HG03045 (cell line): Measurements from ENCODE around the gene DENND2D.
"Not testable (repeated sequence)": the region's sequence is repeated elsewhere in the genome, so short reads cannot be mapped to it uniquely, and the experiment has no call there.

Source experiments
- ATAC-seq: cut with Tn5 transposase; IDR thresholded peaks from one replicate; pipeline ENCODE4 v1.9.1; 2021; ENCODE audit warnings: mild to moderate bottlenecking, moderate library complexity; ENCODE audit not compliant: unreplicated experiment

DENND2D gene

DNA sequence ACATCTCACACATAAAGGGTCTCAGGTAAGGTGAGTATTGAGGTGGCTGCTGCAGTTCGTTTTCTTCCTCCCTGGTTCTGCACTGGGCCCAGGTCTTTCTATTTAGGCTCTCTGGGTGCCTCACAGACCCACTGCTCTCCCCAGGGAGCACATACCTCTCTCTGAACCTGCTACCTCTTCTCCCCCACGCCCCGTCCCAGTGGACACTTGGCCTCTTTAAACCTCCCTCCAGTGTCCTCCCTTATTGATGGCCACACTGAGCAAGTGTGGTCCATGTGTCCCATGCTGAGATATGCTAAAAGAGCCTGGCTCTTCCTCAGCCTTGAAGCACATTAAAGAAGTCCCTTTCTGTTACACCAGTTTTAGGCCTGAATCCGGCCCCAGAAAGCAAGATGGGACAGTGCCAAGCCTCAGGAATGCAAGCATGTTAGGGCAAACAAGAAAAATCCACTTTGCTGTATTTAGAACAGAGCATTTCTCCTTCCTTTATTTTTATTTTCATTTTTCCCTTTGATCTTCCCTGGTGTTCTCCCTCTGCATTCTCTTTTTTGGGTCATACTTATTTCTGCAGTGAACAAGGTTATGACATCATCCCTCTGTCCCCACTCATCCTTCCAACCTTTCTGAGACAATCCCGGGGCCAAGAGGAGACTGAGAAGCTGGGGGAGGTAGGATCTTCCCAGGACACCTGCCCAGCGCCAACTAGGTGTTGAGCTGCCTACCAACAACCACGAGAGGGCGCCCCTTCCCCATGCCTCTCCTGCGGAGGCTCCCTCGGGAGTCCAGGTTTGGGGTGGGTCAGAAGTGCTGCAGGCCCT, 22.1 kb upstream of the DENND2D start:
- peak; percentile 38 for ATAC-seq

DNA sequence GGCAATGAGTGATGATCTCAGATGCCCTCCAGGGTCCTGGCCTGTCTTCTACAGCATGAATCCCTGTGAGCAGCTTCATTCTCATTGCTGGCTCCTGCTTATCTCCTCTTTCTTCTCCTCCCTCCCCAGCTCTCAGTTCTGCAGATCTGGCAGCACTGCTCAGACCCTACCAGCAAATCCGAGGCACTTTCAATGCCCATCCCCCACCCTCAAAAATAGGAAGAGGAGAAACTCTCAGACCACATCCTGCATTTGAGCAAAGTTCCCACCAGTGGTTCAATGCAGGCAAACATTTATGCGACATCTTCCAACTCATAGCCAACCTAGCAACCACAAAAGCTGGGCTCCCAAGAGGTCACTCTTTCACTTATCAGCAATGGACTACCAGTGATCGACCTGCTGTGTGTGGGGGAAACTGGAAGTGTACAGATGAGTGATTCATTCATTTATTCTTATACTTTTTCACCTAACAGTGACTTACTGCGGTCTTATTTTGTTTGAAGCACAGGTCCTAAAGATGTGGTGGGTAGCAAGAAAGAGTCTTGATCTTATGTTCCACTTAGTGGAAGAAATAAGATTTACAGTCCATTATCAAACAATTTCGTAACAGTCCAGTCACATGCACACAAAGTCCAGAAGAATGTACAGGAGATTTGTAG, 21.3 kb upstream of the DENND2D start:
- ATAC-seq: peak; percentile 61

DNA sequence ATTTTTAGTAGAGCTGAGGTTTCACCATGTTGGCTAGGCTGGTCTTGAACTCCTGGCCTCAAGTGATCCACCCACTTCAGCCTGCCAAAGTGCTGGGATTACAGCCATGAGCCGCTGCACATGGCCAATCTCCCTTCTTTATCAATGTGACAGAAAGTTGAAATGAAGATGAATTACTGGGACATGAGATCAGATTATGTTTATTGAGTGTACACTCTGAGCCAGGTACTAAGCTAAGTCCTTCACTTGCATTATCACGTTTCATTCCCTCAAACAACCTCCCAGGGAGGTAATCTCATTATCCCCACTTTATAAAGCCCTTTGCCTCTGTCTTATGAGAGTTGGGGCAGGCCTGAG, 20.8 kb upstream of the DENND2D start:
- ATAC-seq: no peak

DNA sequence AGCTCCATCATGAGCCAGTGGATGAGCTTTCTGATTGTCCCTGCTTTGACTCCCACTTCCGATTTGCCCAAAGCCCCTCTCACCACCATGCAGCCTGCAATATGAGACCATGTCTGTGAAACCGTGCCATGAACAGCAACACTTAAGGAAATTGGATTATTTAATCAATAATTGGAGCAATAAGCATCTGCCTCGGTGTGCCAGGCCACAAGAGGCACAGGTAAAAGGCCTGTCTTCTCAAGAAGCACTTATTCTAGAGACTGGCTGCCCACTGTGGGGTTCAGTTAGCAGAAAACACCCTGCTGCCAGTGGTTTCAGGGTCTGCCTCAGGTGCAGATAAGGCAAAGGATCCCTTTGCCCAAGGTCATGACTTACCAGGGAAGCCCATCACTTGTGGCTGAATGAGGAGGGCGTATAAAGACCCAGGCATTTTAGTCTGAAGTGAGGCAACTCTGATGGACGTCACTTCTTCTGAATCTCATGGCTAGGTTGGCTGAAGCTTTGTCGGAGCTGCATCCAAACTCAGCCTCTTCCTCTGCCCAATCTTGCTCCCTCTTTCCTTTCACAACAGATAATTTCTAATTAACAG, 19.9 kb upstream of the DENND2D start:
- ATAC-seq: no peak

DNA sequence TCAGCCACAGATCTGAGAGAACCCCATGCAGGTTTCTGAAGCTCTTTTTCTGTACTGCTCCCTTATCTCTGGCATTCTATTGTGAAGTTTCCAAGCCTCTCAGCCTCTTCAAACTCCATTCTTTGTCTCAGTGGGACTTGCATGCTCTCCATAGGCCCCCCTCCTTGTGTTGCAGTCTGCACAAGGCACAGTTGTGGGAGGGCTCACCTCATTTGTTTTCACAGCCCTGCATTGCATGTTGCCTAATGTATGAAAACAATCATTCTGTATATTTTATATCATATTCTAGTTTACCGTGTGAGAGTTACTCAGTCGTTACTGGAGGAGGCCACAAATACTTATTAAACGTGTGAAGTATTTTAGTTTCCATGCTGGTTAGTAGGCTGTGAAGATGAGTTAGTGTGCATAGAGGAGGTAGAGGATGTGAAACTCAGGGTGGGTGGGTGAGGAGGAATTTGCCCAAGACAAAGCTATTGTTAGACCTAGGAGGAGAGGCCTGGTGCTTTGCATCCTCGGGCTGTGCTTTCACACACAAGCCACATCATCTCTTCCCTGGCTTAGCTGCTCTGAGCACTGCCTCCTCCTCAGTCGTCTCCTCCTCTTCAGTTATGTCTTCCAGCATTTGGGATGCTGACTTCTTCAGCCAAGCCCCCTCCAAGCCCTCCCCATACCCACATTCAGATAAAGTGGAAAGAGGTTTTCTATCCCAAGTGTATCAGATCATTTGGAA, 19.3 kb upstream of the DENND2D start:
- peak; percentile 18 for ATAC-seq

DNA sequence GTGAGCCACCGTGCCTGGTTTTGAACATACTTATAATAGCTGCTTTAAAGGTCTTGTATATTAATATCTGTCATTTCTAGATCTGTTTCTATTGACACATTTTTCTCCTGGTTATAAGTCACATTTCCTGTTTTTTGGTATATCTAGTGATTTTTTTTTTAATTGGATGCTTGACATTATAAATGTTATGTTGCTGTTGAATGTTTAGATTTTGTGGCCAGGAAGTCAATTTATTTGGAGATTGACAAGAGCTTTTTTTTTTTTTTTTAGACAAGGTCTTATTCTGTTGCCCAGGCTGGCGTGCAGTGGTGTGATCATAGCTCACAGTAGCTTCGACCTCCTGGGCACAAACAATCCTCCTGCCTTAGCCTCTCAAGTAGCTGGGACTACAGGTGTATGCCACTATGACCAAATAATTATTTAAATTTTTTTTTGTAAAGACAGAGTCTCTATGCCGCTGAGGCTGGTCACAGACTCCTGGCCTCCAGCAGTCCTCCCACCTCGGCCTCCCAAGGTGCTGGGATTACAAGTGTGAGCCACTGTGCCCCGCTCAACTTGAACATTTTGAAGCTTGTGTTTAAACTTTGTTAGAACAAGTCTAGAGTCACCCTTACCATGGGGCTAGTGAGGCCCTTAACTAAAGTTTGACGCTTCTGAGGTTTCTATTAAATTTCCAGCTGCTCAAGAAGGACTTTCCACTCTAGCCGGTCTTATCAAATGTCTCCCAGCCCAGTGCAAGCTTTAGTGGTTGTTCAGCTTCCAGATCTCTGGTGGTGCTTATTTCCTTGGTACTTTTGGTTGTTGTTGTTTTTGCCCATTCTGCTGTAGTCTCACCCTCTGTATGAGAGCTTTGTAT, 18.5 kb upstream of the DENND2D start:
- ATAC-seq: no peak

DNA sequence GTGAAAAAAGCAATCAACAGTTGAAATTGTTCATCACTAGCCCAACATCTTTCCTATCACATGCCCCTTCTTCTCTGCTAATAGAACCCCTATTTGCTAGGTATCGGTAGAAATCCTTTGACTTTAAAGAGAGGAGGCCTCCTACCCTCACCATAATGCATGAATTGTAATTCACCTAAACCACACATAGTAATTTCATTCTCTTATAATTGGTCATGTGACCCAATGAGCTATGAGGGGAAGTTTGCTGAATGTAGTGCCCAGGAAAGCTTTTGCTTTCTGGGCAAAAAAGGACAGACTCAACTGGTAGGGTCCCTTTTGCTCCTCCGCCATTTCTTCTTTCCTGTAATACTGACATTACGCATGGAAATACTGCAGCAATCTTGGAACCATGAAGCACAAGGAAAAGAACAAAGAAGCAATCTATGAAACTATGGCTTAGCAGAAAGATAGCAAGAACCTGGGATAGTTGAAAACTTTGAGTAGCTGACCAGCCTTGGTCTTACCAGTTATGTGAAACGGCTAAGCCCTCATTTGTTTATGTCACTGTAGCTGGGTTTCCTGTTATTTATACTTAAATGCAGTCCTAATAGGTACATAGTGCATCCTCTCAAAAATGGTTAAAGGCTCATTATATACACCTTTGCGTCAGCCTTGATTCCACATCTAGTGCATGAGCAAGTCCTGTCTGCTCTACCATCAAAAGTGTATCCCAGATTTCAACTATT, 16.9 kb upstream of the DENND2D start:
- ATAC-seq: no peak

DNA sequence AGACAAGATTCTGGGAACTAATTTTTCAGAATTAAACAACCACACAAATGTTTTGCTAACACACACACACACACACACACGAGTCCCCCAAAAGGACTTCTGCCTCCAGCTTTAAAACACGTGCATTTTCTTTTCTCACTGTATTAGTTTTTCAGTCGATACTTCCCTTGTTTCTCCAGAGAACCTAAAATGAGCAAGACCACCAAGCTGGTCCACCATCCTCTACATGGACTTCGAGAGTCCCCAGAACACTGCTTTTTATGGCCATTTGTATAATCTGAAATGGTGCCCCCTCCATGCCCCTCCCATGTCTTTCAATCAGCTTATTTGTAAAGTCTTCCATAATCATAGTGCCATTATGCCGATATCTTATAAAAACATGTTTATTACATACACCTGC, 16.3 kb upstream of the DENND2D start:
- ATAC-seq: no peak

DNA sequence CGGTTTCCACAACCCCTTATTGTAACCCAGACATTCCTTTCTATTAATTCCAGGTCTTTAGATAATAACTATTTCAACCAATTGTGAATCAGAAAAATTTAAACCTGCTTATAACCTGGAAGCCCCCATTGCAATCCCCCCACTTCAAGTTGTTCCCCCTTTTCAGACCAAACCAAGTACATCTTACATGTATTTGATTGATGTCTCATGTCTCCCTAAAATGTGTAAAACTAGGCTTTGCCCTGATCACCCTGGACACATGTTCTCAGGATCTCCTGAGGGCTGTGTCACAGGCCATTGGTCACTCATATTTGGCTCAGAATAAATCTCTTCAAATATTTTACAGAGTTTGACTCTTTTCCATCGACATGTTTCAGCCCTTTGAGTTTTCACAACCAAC, 14.8 kb upstream of the DENND2D start:
- ATAC-seq: not testable (repeated sequence)

DNA sequence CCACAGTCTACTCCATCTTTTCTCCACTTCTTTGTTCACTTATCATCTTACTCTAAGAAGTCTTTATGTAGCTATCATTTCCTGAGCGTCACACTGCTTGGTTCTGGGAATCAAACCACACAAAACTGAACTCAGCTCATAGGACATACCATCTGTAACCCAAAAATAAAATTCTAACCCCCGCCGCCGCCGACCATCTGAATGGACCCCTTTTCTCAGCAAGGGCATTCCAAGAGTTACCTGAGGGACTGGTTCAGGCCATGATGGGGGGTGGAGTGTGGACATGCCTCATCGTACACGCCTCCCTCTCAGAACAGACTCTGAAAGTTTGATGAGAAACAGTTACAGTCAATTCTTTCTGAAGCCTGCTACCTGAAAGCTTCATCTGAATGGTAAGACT, 14.4 kb upstream of the DENND2D start:
- no peak for ATAC-seq

DNA sequence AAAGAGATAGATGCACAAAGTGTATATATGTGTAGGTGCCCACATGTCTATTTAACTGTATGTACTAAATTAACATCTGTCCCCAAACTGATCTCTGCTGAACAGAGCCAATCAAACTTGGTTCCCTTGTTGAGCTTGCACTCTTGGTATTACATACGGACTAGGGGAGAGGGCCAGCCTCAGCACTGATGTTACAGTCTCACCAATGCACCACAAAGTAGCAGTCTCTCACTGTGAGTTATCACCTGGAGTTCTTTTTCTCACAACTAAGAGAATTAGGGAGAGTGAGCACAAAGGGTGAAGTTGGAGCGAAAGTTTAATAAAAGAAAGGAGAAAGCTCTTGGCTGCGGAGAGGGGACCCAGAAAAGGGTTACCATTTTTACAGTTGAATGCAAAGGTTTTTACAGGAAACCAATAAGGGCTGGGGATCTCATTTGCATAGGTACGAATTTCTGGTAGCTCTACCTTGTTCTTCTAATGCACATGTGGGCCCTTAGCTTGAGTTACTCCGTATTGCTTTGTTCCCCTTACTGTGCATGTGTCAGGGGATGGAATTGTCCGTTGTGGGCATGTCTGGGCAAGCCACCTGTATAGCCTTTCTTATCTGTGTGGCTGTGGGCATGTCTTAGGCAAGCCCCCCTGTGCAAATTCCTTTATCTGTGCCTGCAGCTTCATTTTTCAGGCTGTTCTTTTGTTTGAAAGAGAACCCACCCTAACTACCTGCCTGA, 13.8 kb upstream of the DENND2D start:
- no peak for ATAC-seq

DNA sequence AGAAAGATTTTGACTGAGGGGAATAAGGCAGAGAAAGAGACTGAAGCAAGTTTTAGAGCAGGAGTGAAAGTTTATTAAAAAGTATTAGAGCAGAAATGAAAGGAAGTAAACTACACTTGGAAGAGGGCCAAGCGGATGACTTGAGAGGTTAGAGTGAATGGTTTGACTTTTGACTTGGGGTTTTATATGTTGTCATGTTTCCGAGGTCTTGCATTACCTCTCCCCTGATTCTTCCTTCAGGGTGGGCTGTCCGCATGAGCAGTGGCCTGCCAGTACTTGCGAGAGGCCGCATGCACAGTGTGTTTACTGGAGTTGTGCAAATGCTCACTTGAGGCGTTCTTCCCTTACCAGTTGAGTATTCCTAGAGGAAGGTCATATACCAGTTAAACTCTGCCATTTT, 13.0 kb upstream of the DENND2D start:
- no peak for ATAC-seq

DNA sequence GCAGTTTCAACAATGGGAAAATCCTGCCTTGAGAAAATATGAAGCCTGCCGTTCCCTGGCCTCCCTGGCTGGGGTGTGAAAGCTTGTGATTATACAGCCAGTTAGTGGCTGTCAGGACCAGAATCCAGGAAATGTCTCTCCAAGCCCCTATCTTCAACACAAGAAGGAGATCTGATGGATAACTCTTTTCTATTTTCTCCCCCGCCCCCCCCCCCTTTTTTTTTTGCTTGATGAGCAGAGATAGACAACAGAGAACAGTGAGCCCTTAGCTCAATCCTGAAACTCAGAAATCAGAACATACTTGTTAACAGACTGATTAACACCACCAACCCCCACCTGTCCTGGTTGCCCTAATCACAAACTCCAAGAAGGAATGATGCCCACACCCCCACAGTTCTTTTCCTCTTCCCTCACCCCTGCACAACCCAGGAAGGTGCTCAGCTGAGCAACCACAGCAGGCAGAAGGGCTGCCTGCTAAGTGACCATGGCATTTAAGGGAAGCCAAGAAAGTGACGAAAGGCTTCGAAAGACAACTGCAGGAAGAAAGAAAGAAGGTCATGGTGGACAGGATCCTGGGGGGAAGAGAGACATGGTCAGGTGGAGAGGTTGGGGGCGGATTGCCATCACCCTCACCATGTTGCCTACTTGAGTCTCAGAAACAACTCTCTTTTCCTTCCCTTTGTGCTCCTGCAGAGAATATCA, 12.3 kb upstream of the DENND2D start:
- no peak for ATAC-seq

DNA sequence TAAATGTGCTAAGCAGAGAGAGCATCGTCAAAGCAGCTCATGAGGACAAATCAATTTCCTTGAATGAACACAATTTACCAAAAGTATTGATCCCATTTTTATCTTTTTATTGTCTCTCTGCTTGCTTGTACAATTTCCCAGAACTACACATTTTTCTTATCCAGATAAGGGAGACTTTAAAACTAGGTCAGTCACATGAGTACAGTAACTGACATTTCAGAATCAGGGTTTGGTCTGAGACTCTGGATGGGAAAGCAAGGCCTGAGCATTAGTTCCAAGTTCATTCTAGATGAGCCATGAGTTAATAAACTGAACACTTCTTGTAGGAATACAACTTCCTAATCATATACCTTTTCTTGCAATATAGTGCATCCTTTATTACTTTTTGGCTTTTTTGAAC, 11.5 kb upstream of the DENND2D start:
- no peak for ATAC-seq

DNA sequence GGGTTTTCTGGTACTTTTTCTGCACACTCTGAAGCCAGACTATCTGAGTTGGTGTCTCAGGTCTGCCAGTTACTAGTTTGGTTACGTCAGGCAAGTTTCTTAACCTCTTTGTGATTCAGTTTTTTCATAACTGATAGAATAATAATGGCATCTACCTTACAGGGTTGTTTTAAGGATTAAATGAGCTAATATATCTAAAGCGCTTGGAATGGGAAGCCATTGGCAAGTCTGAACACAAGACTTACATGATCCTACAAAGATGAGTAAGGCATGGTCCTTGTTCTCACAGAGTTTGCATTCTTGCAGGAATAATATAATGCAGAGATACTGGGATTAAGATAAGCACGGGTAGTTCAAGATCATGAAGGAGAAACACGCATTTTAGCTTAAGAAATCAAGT, 9.2 kb upstream of the DENND2D start:
- no peak for ATAC-seq

DNA sequence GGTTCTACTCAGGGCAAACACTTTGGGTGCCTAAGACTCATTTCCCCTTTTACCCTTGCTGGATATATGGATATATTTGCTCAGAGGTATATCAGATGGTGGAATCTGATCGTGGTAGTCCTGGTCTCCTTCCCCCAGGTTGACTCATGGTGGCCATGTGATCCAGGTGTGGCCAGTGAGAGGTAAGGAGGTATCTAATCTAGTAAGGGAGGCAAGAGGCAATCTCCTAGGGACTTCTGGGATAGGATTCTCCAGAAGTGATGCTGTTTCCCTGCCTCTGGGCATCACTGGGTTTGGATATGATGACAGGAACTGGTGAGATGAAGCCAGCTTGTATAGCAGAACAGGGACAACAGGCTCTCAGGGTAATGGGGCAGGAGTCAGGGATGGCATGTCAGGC, 8.5 kb upstream of the DENND2D start:
- no peak for ATAC-seq

DNA sequence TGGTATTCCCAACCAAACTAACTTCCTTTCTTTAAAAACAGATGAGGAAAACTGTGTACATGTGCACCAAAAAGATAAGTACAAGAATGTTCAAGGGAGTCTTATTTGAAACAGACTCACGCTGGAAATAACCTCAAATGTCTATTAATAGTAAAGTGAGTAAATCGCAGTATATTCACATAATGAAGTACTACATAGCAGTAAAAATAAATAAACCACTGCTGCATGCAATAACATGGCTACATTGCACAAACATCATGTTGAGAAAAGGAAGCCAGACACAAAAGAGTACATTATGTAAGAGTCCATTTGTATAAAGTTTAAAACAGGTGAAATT, 5.2 kb upstream of the DENND2D start:
- ATAC-seq: no peak

DNA sequence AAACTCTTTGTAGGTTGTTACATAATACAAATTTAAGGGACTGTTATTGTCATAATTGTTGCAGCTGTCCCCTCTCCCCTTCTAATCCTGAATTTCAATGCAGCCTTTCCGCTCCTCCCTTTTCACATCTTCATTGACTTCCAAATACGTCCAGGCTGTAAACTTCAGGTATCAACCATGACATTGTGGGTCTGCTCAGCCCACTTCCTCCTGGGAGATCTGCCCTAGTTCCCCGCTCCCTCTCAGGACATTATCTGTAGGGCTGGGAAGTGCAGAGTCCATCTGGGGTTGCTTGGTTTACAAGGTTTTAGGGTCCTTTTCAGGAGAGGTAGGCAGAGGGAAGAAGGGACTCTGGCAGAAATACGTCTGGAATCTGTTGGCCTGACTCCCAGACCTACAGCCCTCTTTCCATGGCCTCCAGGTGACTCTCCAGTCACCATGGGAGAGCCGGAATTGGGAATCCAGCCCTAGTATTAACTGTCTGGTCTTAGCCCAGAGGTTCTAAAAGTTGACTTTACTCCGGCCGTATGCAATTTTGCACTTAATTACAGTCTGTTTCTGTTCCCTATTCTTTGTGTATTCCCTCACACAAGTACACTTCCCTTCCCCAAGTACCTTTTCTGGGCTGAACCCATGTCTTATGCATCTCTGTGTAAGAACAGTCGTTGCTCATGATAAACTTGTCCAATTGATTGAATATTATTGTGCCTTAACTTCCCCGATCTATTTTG, 4.7 kb upstream of the DENND2D start:
- no peak for ATAC-seq
